GM19328 (cell line): Measurements from ENCODE around the gene TTC7B.

Experiments
- ATAC-seq: cut with Tn5 transposase; IDR thresholded peaks from one replicate; pipeline ENCODE4 v1.9.1; 2021; ENCODE audit warnings: mild to moderate bottlenecking, moderate library complexity; ENCODE audit not compliant: unreplicated experiment

TTC7B gene

GRCh38 chr14:90607141-90607540, 209.1 kb downstream of the TTC7B start:
- no peak for ATAC-seq

- no peak for ATAC-seq
Measured at GRCh38 chr14:90606434-90606833, 209.8 kb downstream of the TTC7B start.

GRCh38 chr14:90605430-90605829, 210.8 kb downstream of the TTC7B start:
- ATAC-seq, result no peak

- no peak for ATAC-seq
Measured at GRCh38 chr14:90604356-90604755, 211.9 kb downstream of the TTC7B start.

GRCh38 chr14:90603841-90604240, 212.4 kb downstream of the TTC7B start:
- no peak for ATAC-seq

GRCh38 chr14:90603336-90603735, 212.9 kb downstream of the TTC7B start:
- no peak for ATAC-seq

GRCh38 chr14:90602088-90602687, 214.0 kb downstream of the TTC7B start:
- ATAC-seq, result no peak

GRCh38 chr14:90601563-90601962, 214.7 kb downstream of the TTC7B start:
- ATAC-seq, result no peak

GRCh38 chr14:90600619-90601018, 215.6 kb downstream of the TTC7B start:
- ATAC-seq, result no peak

- no peak for ATAC-seq
Measured at GRCh38 chr14:90599748-90600507, 216.3 kb downstream of the TTC7B start.

- ATAC-seq, result no peak
Measured at GRCh38 chr14:90599339-90599738, 216.9 kb downstream of the TTC7B start.

- ATAC-seq, result no peak
Measured at GRCh38 chr14:90597961-90598360, 218.3 kb downstream of the TTC7B start.

GRCh38 chr14:90596733-90597132, 219.5 kb downstream of the TTC7B start:
- ATAC-seq, result no peak

- ATAC-seq, result no peak
Measured at GRCh38 chr14:90593254-90594040, 222.8 kb downstream of the TTC7B start.

- ATAC-seq, result no peak
Measured at GRCh38 chr14:90592655-90593054, 223.6 kb downstream of the TTC7B start.

- ATAC-seq, result no peak
Measured at GRCh38 chr14:90587918-90588317, 228.3 kb downstream of the TTC7B start.

GRCh38 chr14:90587252-90587910, 228.8 kb downstream of the TTC7B start:
- no peak for ATAC-seq

- no peak for ATAC-seq
Measured at GRCh38 chr14:90585106-90585505, 231.1 kb downstream of the TTC7B start.

- no peak for ATAC-seq
Measured at GRCh38 chr14:90583916-90584605, 232.2 kb downstream of the TTC7B start.

GRCh38 chr14:90583427-90583826, 232.8 kb downstream of the TTC7B start:
- no peak for ATAC-seq

- ATAC-seq, result no peak
Measured at GRCh38 chr14:90582166-90582565, 234.1 kb downstream of the TTC7B start.
